Neural progenitor cell (in vitro differentiated cells): ENCODE data around the gene ARHGEF25.

ENCODE experiments used
- EZH2 ChIP-seq: fragments of 200-600 bp; sonication (generic); IDR thresholded peaks from 2 replicates; pipeline ENCODE4 v1.6.1; 2017; ENCODE audit warnings: antibody characterized with exemption, mild to moderate bottlenecking, moderate library complexity
- EZH2phosphoT487 ChIP-seq: fragments of 200-600 bp; sonication (generic); IDR thresholded peaks from 2 replicates; pipeline ENCODE4 v1.6.1; 2017; ENCODE audit warnings: antibody characterized with exemption
- TF ChIP-seq, protein P1 (sequence below): fragments of 200-600 bp; sonication (generic); IDR thresholded peaks from 2 replicates; pipeline ENCODE4 v1.5.1; 2017; ENCODE audit warnings: antibody characterized with exemption, mild to moderate bottlenecking

DNA sequence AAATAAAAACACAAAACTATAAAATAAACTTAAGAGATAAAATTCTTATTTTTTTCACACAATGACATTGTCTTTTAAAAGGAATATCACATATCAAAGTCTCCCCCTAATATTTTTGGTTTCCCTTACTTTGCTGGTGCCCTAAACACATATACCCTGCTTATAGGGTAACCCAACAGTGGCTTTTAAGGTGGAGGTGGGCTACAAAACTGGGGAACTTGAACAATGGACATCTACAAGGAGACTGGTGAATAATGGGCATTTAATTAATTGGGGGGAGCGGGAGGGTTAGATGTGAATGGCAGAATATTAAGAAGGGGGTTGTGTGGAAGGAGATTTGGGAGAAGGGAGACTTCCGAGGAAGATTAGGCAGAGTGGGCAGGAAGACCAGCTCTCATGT is 12.2 kb downstream of the ARHGEF25 start:
- TF ChIP-seq, protein P1, sequence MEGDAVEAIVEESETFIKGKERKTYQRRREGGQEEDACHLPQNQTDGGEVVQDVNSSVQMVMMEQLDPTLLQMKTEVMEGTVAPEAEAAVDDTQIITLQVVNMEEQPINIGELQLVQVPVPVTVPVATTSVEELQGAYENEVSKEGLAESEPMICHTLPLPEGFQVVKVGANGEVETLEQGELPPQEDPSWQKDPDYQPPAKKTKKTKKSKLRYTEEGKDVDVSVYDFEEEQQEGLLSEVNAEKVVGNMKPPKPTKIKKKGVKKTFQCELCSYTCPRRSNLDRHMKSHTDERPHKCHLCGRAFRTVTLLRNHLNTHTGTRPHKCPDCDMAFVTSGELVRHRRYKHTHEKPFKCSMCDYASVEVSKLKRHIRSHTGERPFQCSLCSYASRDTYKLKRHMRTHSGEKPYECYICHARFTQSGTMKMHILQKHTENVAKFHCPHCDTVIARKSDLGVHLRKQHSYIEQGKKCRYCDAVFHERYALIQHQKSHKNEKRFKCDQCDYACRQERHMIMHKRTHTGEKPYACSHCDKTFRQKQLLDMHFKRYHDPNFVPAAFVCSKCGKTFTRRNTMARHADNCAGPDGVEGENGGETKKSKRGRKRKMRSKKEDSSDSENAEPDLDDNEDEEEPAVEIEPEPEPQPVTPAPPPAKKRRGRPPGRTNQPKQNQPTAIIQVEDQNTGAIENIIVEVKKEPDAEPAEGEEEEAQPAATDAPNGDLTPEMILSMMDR: no peak
- TF ChIP-seq EZH2 (no peak), EZH2phosphoT487 (no peak)
